H1 (cell line): Measurements from ENCODE around the gene COL4A2. TPM values are rescaled to one million over a fixed set of nuclear protein-coding genes. Genes with fewer than 3 reads are reported as not detected.

Experiments used
- SIN3A ChIP-seq, 2 experiments: IDR thresholded peaks in 1 of 2; conservative IDR thresholded peaks in 1 of 2; 2 replicates each; pipeline ENCODE4 v1.6.1; 2011 to 2012; ENCODE audit warnings: low read length in 2 of 2, improper control_type of control experiment in 1 of 2, low read depth in 1 of 2, mild to moderate bottlenecking in 1 of 2
- polyA plus RNA-seq, 7 experiments: library from polyadenylated mRNA; depleted of rRNA in 3 of 7; stranded (reverse) in 5 of 7; unstranded in 2 of 7; fragments of >200 nt in 5 of 7; fragments of 200-250 nt in 2 of 7; gene quantifications; 1 replicate in 5 of 7; 2 replicates in 1 of 7; 4 replicates in 1 of 7; pipeline versions ENCODE4 v1.2.1 to v1.2.3, GENCODE V29; 2011 to 2013; ENCODE audit warnings: missing spikeins in 2 of 7, mixed read lengths in 2 of 7
- total RNA-seq: library from RNA; stranded (reverse); fragmentation: NEBNext Ultra II Directional; extraction: Animal tissue kit (Norgen Biotek cat#: 25700); gene quantifications from 2 replicates; pipeline ENCODE4 v1.2.1, GENCODE V29; 2021

Gene COL4A2
- total and polyA plus RNA-seq, 2 of the 8 experiments (the other 6 are each of a cell fraction or from before 2014, with no cell fraction given): 80.4 to 87.3 TPM

- no peak for TF ChIP-seq SIN3A (conservative IDR thresholded peaks at IDR 0.05 in 1 of 2, IDR thresholded peaks at IDR 0.05 in 1 of 2; ENCODE audit: low read depth in 1 of 2, low read length in 2 of 2)
- TF ChIP-seq, all 59 proteins: peak for 0
These were observed 140.0 kb downstream of the COL4A2 start (continued) for GRCh38 chr13:110447058-110447511.
